Mesenchymal stem cell (in vitro differentiated cells and primary cell): ENCODE measurements around the gene TMEM269.

Source experiments
- DNase-seq: peaks from one replicate; pipeline ENCODE4 v3.0.0-alpha.2; 2013
- H2AFZ ChIP-seq: one replicate; pipeline ENCODE4 v1.6.1; 2013; ENCODE audit warnings: low read depth, mild to moderate bottlenecking, control low read depth, inconsistent platforms, low read length, moderate library complexity
- H2AK5ac ChIP-seq: 2 replicates; pipeline ENCODE4 v1.6.1; 2013; ENCODE audit warnings: low read length, moderate library complexity, mild to moderate bottlenecking, inconsistent platforms; ENCODE audit not compliant: severe bottlenecking
- H2BK120ac ChIP-seq: one replicate; pipeline ENCODE4 v1.6.1; 2013; ENCODE audit warnings: low read depth, mild to moderate bottlenecking, inconsistent platforms, low read length, moderate library complexity
- H2BK12ac ChIP-seq, 2 experiments: one replicate each; pipeline ENCODE4 v1.6.1; 2013; ENCODE audit warnings: inconsistent platforms in 2 of 2, low read length in 2 of 2, mild to moderate bottlenecking in 2 of 2, moderate library complexity in 2 of 2, control low read depth in 1 of 2
- H2BK15ac ChIP-seq: one replicate; pipeline ENCODE4 v1.6.1; 2013; ENCODE audit warnings: mild to moderate bottlenecking, low read depth, inconsistent platforms; ENCODE audit not compliant: poor library complexity, severe bottlenecking
- H2BK5ac ChIP-seq: 2 replicates; pipeline ENCODE4 v1.6.1; 2013; ENCODE audit warnings: low read depth, mild to moderate bottlenecking, low read length, control low read depth, inconsistent platforms; ENCODE audit not compliant: poor library complexity, severe bottlenecking
- H3K14ac ChIP-seq, 2 experiments: one replicate each; pipeline ENCODE4 v1.6.1; 2013; ENCODE audit warnings: inconsistent platforms in 2 of 2, low read length in 2 of 2, control low read depth in 1 of 2, mild to moderate bottlenecking in 1 of 2, moderate library complexity in 1 of 2
- H3K18ac ChIP-seq, 2 experiments: one replicate each; pipeline ENCODE4 v1.6.1; 2013; ENCODE audit warnings: inconsistent platforms in 2 of 2, low read length in 2 of 2, control low read depth in 1 of 2, low read depth in 1 of 2, mild to moderate bottlenecking in 1 of 2
- H3K23ac ChIP-seq, 2 experiments: one replicate each; pipeline ENCODE4 v1.6.1; 2013; ENCODE audit warnings: inconsistent platforms in 2 of 2, low read length in 2 of 2, mild to moderate bottlenecking in 2 of 2, moderate library complexity in 2 of 2, control low read depth in 1 of 2
- H3K27ac ChIP-seq: 2 replicates; pipeline ENCODE4 v1.5.1; 2013; ENCODE audit warnings: mild to moderate bottlenecking, moderate library complexity, low read length, control low read depth, inconsistent platforms; ENCODE audit not compliant: poor library complexity, severe bottlenecking
- H3K27me3 ChIP-seq, 2 experiments: 2 replicates each; pipeline versions ENCODE4 v1.6.1 to v1.7.0; 2013; ENCODE audit warnings: low read length in 2 of 2, mild to moderate bottlenecking in 2 of 2, moderate library complexity in 2 of 2, control low read depth in 1 of 2, inconsistent platforms in 1 of 2; ENCODE audit not compliant: control insufficient read depth in 1 of 2, insufficient read depth in 1 of 2
- H3K36me3 ChIP-seq, 2 experiments: 2 replicates each; pipeline versions ENCODE4 v1.6.1 to v1.7.0; 2013; ENCODE audit warnings: low read length in 2 of 2, control low read depth in 1 of 2, inconsistent platforms in 1 of 2, low read depth in 1 of 2, mild to moderate bottlenecking in 1 of 2; ENCODE audit not compliant: insufficient read depth in 2 of 2, control insufficient read depth in 1 of 2
- H3K4ac ChIP-seq, 2 experiments: one replicate each; pipeline ENCODE4 v1.6.1; 2013; ENCODE audit warnings: inconsistent platforms in 2 of 2, low read length in 2 of 2, mild to moderate bottlenecking in 2 of 2, moderate library complexity in 2 of 2, control low read depth in 1 of 2, low read depth in 1 of 2
- H3K4me1 ChIP-seq: 2 replicates; pipeline ENCODE4 v1.6.1; 2013; ENCODE audit warnings: low read depth, low read length, control low read depth; ENCODE audit not compliant: control insufficient read depth, insufficient read depth
- H3K4me2 ChIP-seq: 2 replicates; pipeline ENCODE4 v1.6.1; 2013; ENCODE audit warnings: low read length, mild to moderate bottlenecking, inconsistent platforms; ENCODE audit not compliant: poor library complexity, severe bottlenecking
- H3K4me3 ChIP-seq, 2 experiments: 2 replicates each; pipeline versions ENCODE4 v1.5.1 to v1.7.0; 2013; ENCODE audit warnings: low read length in 2 of 2, mild to moderate bottlenecking in 2 of 2, control low read depth in 1 of 2, low read depth in 1 of 2; ENCODE audit not compliant: insufficient read depth in 1 of 2
- H3K79me1 ChIP-seq: replicated peaks from 2 replicates; pipeline ENCODE4 v1.6.1; 2013; ENCODE audit warnings: mild to moderate bottlenecking, control low read depth, low read length, inconsistent platforms; ENCODE audit not compliant: poor library complexity, severe bottlenecking
- H3K9ac ChIP-seq: 2 replicates; pipeline ENCODE4 v1.7.0; 2013; ENCODE audit warnings: mild to moderate bottlenecking, low read length, moderate library complexity
- H3K9me3 ChIP-seq: 2 replicates; pipeline ENCODE4 v1.7.0; 2013; ENCODE audit warnings: mild to moderate bottlenecking, low read length; ENCODE audit not compliant: control insufficient read depth
- H4K8ac ChIP-seq: one replicate; pipeline ENCODE4 v1.6.1; 2013; ENCODE audit warnings: inconsistent platforms, mild to moderate bottlenecking, low read length, moderate library complexity
- H4K91ac ChIP-seq: one replicate; pipeline ENCODE4 v1.6.1; 2013; ENCODE audit warnings: mild to moderate bottlenecking, low read length, inconsistent platforms
- WGBS: methylation state at CpG from one replicate; pipeline ENCODE4 v1.1.7; 2013; ENCODE audit warnings: mixed read lengths; 5-methylcytosine and 5-hydroxymethylcytosine counted together

The TMEM269 gene

GRCh38 chr1:42835422-42835821 is 50.6 kb downstream of the TMEM269 start:
- Histone ChIP-seq H2AFZ (no peak overlapping the region), H3K9me3 (no peaks in the 10 kb centered on the region), H3K18ac (no peak overlapping the region), H2BK12ac (no peak overlapping the region), H3K36me3 (peaks cover 18 to 48% of the 10 kb centered on the region in 2 experiments), H3K4me1 (no peaks in the 10 kb centered on the region), H2BK15ac (no peak overlapping the region), H3K4me3 (no peak overlapping the region), H3K9ac (no peak overlapping the region), H3K27ac (no peak overlapping the region), H2BK5ac (no peak overlapping the region), H2BK120ac (no peak overlapping the region), H4K91ac (no peak overlapping the region), H3K79me1 (no peaks in the 10 kb centered on the region), H3K4ac (no peak overlapping the region), H3K14ac (no peak overlapping the region), H4K8ac (no peak overlapping the region), H3K23ac (no peak overlapping the region), H3K27me3 (no peaks in the 10 kb centered on the region), H2AK5ac (no peak overlapping the region), H3K4me2 (no peak overlapping the region)
- no peak for DNase-seq
- WGBS: 93% methylated on average over 1 of the region's 2 CpGs

- DNase-seq: no peak
- Histone ChIP-seq H2BK12ac (no peak overlapping the region), H2AFZ (no peak overlapping the region), H2BK15ac (no peak overlapping the region), H2BK120ac (no peak overlapping the region), H3K4me1 (no peaks in the 10 kb centered on the region), H3K14ac (no peak overlapping the region), H3K36me3 (peaks cover 16 to 61% of the 10 kb centered on the region in 2 experiments), H3K4me3 (no peak overlapping the region), H3K4me2 (no peak overlapping the region), H3K9ac (no peak overlapping the region), H3K79me1 (no peaks in the 10 kb centered on the region), H3K27me3 (no peaks in the 10 kb centered on the region), H3K23ac (no peak overlapping the region), H3K4ac (no peak overlapping the region), H3K9me3 (no peaks in the 10 kb centered on the region), H2AK5ac (no peak overlapping the region), H3K27ac (no peak overlapping the region), H3K18ac (no peak overlapping the region), H4K91ac (no peak overlapping the region), H2BK5ac (no peak overlapping the region), H4K8ac (no peak overlapping the region)
- WGBS: 60% methylated on average over 3 of the region's 3 CpGs
Observed at GRCh38 chr1:42837709-42838108, 52.9 kb downstream of the TMEM269 start.

- Histone ChIP-seq H3K18ac (no peak overlapping the region), H3K4me1 (no peaks in the 10 kb centered on the region), H3K23ac (no peak overlapping the region), H2AK5ac (no peak overlapping the region), H3K4ac (no peak overlapping the region), H2BK120ac (no peak overlapping the region), H3K27me3 (no peaks in the 10 kb centered on the region), H3K36me3 (peaks cover 20 to 69% of the 10 kb centered on the region in 2 experiments), H2BK12ac (no peak overlapping the region), H3K9ac (no peak overlapping the region), H4K8ac (no peak overlapping the region), H2BK15ac (no peak overlapping the region), H3K9me3 (no peaks in the 10 kb centered on the region), H4K91ac (no peak overlapping the region), H3K27ac (no peak overlapping the region), H3K4me2 (no peak overlapping the region), H3K14ac (no peak overlapping the region), H3K4me3 (no peak overlapping the region), H2AFZ (no peak overlapping the region), H3K79me1 (no peaks in the 10 kb centered on the region), H2BK5ac (no peak overlapping the region)
- 91% methylated on average over 7 of the region's 7 CpGs for WGBS
- no peak for DNase-seq
Observed at GRCh38 chr1:42838482-42839190, 53.8 kb downstream of the TMEM269 start.

- DNase-seq: no peak
- Histone ChIP-seq H2BK12ac (no peak overlapping the region), H3K79me1 (peaks cover 2% of the 10 kb centered on the region), H2AK5ac (no peak overlapping the region), H3K4ac (no peak overlapping the region), H3K36me3 (peaks cover 14 to 54% of the 10 kb centered on the region in 2 experiments), H2BK120ac (no peak overlapping the region), H3K9me3 (no peaks in the 10 kb centered on the region), H3K27ac (no peak overlapping the region), H3K4me1 (no peaks in the 10 kb centered on the region), H2BK15ac (no peak overlapping the region), H3K18ac (no peak overlapping the region), H3K27me3 (no peaks in the 10 kb centered on the region), H4K8ac (no peak overlapping the region), H2AFZ (no peak overlapping the region), H4K91ac (no peak overlapping the region), H3K14ac (no peak overlapping the region), H2BK5ac (no peak overlapping the region), H3K4me2 (no peak overlapping the region), H3K23ac (no peak overlapping the region), H3K4me3 (no peak overlapping the region), H3K9ac (no peak overlapping the region)
- WGBS: 90% methylated on average over 3 of the region's 3 CpGs
Observed at GRCh38 chr1:42841010-42841409, 56.2 kb downstream of the TMEM269 start.
